ENCODE results near the gene NACA2.

Gene NACA2

GRCh38 chr17:61551255-61551742 lies 39.7 kb downstream of the NACA2 start:
- Mint-ChIP-seq H3K36me3 (ENCODE audit: low read depth) (no peaks in the 10 kb centered on the region), H3K9me3 (peaks cover 20% of the 10 kb centered on the region), H3K27me3 (ENCODE audit: low read depth, poor library complexity) (peaks cover 13% of the 10 kb centered on the region), H3K27ac (no peak overlapping the region), H3K4me3 (no peak overlapping the region), H3K4me1 (no peaks in the 10 kb centered on the region)
- TF ChIP-seq, protein P1, sequence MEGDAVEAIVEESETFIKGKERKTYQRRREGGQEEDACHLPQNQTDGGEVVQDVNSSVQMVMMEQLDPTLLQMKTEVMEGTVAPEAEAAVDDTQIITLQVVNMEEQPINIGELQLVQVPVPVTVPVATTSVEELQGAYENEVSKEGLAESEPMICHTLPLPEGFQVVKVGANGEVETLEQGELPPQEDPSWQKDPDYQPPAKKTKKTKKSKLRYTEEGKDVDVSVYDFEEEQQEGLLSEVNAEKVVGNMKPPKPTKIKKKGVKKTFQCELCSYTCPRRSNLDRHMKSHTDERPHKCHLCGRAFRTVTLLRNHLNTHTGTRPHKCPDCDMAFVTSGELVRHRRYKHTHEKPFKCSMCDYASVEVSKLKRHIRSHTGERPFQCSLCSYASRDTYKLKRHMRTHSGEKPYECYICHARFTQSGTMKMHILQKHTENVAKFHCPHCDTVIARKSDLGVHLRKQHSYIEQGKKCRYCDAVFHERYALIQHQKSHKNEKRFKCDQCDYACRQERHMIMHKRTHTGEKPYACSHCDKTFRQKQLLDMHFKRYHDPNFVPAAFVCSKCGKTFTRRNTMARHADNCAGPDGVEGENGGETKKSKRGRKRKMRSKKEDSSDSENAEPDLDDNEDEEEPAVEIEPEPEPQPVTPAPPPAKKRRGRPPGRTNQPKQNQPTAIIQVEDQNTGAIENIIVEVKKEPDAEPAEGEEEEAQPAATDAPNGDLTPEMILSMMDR (IDR thresholded peaks at IDR 0.05), result peak; percentile 65
- no peak for DNase-seq

GRCh38 chr17:61547113-61547512 lies 43.9 kb downstream of the NACA2 start:
- DNase-seq, result no peak
- TF ChIP-seq, protein P1 (IDR thresholded peaks at IDR 0.05), result no peak
- H3K4me3 Mint-ChIP-seq, result no peak overlapping the region
- H3K27me3 Mint-ChIP-seq (ENCODE audit: low read depth, poor library complexity), result peaks cover 6% of the 10 kb centered on the region
- peaks cover 55% of the 10 kb centered on the region for H3K9me3 Mint-ChIP-seq
- no peak overlapping the region for H3K27ac Mint-ChIP-seq
- H3K4me1 Mint-ChIP-seq, result no peaks in the 10 kb centered on the region
- no peaks in the 10 kb centered on the region for H3K36me3 Mint-ChIP-seq (ENCODE audit: low read depth)

DNA sequence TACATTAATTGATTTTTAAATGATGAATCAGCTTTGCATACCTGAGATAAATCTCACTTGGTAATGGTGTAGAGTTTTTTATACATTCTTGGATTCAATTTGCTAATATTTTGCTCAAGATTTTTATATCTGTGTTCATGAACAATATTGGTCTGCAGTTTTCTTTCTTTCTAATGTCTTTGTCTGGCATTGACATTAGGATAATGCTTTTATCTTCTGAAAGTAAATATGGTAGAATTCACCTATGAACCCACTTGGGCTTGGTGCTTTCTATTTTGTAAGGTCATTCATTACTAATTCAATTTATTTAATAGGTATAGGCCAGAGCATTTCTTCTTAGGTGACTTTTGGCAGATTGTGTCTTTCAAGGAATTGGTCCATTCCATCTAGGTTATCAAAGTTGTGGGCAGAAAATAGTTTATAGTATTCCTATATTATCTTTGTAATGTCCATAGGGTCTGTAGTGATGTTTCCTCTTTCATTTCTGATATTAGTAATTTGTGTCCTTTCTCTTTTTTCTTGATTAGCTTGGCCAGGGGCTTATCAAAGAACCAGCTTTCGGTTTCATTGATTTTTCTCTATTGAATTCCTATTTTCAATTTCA lies 45.6 kb downstream of the NACA2 start:
- TF ChIP-seq, protein P1 (IDR thresholded peaks at IDR 0.05), result no peak
- H3K36me3 Mint-ChIP-seq (ENCODE audit: low read depth), result peaks cover 8% of the 10 kb centered on the region
- DNase-seq, result no peak
- H3K4me1 Mint-ChIP-seq, result no peaks in the 10 kb centered on the region
- H3K4me3 Mint-ChIP-seq, result no peak overlapping the region
- H3K27ac Mint-ChIP-seq, result no peak overlapping the region
- peaks cover 72% of the 10 kb centered on the region for H3K9me3 Mint-ChIP-seq
- peaks cover 4% of the 10 kb centered on the region for H3K27me3 Mint-ChIP-seq (ENCODE audit: low read depth, poor library complexity)

- peaks cover 16% of the 10 kb centered on the region for H3K36me3 Mint-ChIP-seq (ENCODE audit: low read depth)
- H3K9me3 Mint-ChIP-seq, result peaks cover 82% of the 10 kb centered on the region
- DNase-seq, result no peak
- TF ChIP-seq, protein P1 (IDR thresholded peaks at IDR 0.05), result no peak
- H3K27ac Mint-ChIP-seq, result no peak overlapping the region
- H3K4me1 Mint-ChIP-seq, result no peaks in the 10 kb centered on the region
- H3K27me3 Mint-ChIP-seq (ENCODE audit: low read depth, poor library complexity), result peaks cover 6% of the 10 kb centered on the region
- H3K4me3 Mint-ChIP-seq, result no peak overlapping the region
Observed at GRCh38 chr17:61543786-61544415, 47.1 kb downstream of the NACA2 start.

DNA sequence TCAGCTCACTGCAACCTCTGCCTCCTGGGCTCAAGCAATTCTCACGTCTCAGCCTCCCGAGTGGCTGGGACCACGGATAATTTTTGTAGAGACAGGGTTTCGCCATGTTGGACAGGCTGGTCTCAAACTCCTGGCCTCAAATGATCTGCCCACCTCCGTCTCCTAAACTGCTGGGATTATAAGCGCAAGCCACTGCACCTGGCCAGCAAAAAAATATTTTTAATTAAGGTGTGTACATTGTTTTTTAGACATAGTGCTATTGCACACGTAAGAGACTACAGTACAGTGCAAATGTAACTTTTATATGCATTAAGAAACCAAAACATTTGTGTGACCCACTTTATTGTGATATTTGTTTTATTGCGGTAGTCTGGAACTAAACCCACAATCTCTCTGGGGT lies 49.0 kb downstream of the NACA2 start:
- TF ChIP-seq, protein P1 (IDR thresholded peaks at IDR 0.05), result no peak
- no peak for DNase-seq
- no peaks in the 10 kb centered on the region for H3K4me1 Mint-ChIP-seq
- peaks cover 6% of the 10 kb centered on the region for H3K27me3 Mint-ChIP-seq (ENCODE audit: low read depth, poor library complexity)
- peaks cover 16% of the 10 kb centered on the region for H3K36me3 Mint-ChIP-seq (ENCODE audit: low read depth)
- H3K27ac Mint-ChIP-seq, result no peak overlapping the region
- peaks cover 70% of the 10 kb centered on the region for H3K9me3 Mint-ChIP-seq
- no peak overlapping the region for H3K4me3 Mint-ChIP-seq

DNA sequence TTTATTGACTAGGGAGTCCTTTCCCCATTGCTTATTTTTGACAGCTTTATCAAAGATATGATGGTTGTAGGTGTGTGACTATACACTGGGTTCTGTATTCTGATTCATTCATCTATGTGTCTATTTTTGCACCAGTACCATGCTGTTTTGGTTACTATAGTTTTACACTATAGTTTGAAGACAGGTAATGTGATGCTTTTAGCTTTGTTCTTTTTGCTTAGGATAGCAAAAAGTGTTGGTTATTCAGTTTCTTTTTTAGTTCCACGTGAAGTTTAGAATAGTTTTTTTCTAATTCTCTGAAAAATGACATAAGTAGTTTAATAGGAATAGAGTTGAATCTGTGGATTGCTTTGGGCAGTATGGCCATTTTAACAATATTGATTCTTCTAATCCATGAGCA lies 50.1 kb downstream of the NACA2 start:
- Mint-ChIP-seq H3K4me3 (no peak overlapping the region), H3K36me3 (ENCODE audit: low read depth) (peaks cover 16% of the 10 kb centered on the region), H3K27me3 (ENCODE audit: low read depth, poor library complexity) (peaks cover 5% of the 10 kb centered on the region), H3K4me1 (no peaks in the 10 kb centered on the region), H3K9me3 (peaks cover 58% of the 10 kb centered on the region), H3K27ac (no peak overlapping the region)
- TF ChIP-seq, protein P1 (IDR thresholded peaks at IDR 0.05), result no peak
- no peak for DNase-seq
